Tongue (tissue), 2 donors: ENCODE data around the gene UGT2A2. TPM values are rescaled to one million over a fixed set of nuclear protein-coding genes. Genes with fewer than 3 reads are reported as not detected.
"Not testable (repeated sequence)": the region's sequence is repeated elsewhere in the genome, so short reads cannot be mapped to it uniquely, and the experiment has no call there.

Source experiments
- DNase-seq: peaks from one replicate; pipeline ENCODE4 v3.0.0-alpha.2; 2015
- total RNA-seq: library from RNA; depleted of rRNA; stranded (reverse); fragments of >200 nt; gene quantifications from one replicate; pipeline ENCODE4 v1.2.3, GENCODE V29; 2014

UGT2A2 gene
- not detected for total RNA-seq

- no peak for DNase-seq
Observed at GRCh38 chr4:69639542-69639941, at the start of gene UGT2A2. UGT2A2 (minus strand) TSS chr4:69639642; CDS start chr4:69639640, 2 bp downstream.

- DNase-seq, result no peak
Observed at GRCh38 chr4:69684804-69685203, 45.4 kb upstream of the UGT2A2 start.

GRCh38 chr4:69668680-69669079 is 29.2 kb upstream of the UGT2A2 start:
- DNase-seq, result no peak

GRCh38 chr4:69664009-69664408 is 24.6 kb upstream of the UGT2A2 start:
- not testable (repeated sequence) for DNase-seq

GRCh38 chr4:69661130-69661803 is 21.8 kb upstream of the UGT2A2 start:
- not testable (repeated sequence) for DNase-seq

GRCh38 chr4:69658133-69658532 is 18.7 kb upstream of the UGT2A2 start:
- no peak for DNase-seq

- DNase-seq, result no peak
Observed at GRCh38 chr4:69656653-69657158, 17.3 kb upstream of the UGT2A2 start.

GRCh38 chr4:69653147-69653546 is 13.7 kb upstream of the UGT2A2 start, which contains the start of gene UGT2A1:
UGT2A1 (minus strand) TSS chr4:69653247; CDS start chr4:69647644, 5,603 bp downstream.
- no peak for DNase-seq

- no peak for DNase-seq
Observed at GRCh38 chr4:69650872-69651271, 11.4 kb upstream of the UGT2A2 start.

- peak; percentile 13 for DNase-seq
Observed at GRCh38 chr4:69649629-69650028, 10.2 kb upstream of the UGT2A2 start.

GRCh38 chr4:69649207-69649606 is 9.8 kb upstream of the UGT2A2 start:
- no peak for DNase-seq

- no peak for DNase-seq
Observed at GRCh38 chr4:69642961-69643360, 3.5 kb upstream of the UGT2A2 start.

GRCh38 chr4:69640289-69640688 is 847 bp upstream of the UGT2A2 start:
- no peak for DNase-seq

- DNase-seq, result peak; percentile 64
Observed at GRCh38 chr4:69617083-69617694, 22.3 kb downstream of the UGT2A2 start.

- DNase-seq, result no peak
Observed at GRCh38 chr4:69610484-69610883, 29.0 kb downstream of the UGT2A2 start.

GRCh38 chr4:69601065-69601464 is 38.4 kb downstream of the UGT2A2 start:
- no peak for DNase-seq

GRCh38 chr4:69600013-69600412 is 39.4 kb downstream of the UGT2A2 start:
- DNase-seq, result no peak

- no peak for DNase-seq
Observed at GRCh38 chr4:69594382-69594781, 45.1 kb downstream of the UGT2A2 start.

- DNase-seq, result no peak
Observed at GRCh38 chr4:69591364-69591763, 48.1 kb downstream of the UGT2A2 start.

GRCh38 chr4:69589884-69590283 is 49.6 kb downstream of the UGT2A2 start:
- DNase-seq, result no peak

GRCh38 chr4:69584135-69584534 is 55.3 kb downstream of the UGT2A2 start:
- DNase-seq, result no peak

GRCh38 chr4:69583543-69583942 is 55.9 kb downstream of the UGT2A2 start:
- DNase-seq, result no peak

- DNase-seq, result no peak
Observed at GRCh38 chr4:69577245-69577644, 62.2 kb downstream of the UGT2A2 start.
